HepG2 (cell line): ENCODE data around the gene FRMD1. TPM values are rescaled to one million over a fixed set of nuclear protein-coding genes. Genes with fewer than 3 reads are reported as not detected.

Experiments used
- ATAC-seq: fragments of 200-7000 bp; cut with Tn5 transposase; 3 replicates; pipeline ENCODE4 v1.9.1; 2020; ENCODE audit warnings: mild to moderate bottlenecking, moderate library complexity
- BruUV-seq: library from RNA; stranded (reverse); fragments of 400-500 nt; replicated peaks from 2 replicates; lab custom pipeline; 2021; lab: Mats Ljungman, UMichigan
- CTCF ChIA-PET: fragments of 300-600 bp; formaldehyde crosslinking; extraction: SDS; loops from one replicate; lab custom pipeline; 2021; ENCODE audit warnings: low total read pairs, inconsistent platforms, low intra/inter-chr PET ratio; lab: Yijun Ruan, JAX
- POLR2A ChIA-PET: fragments of 350-600 bp; sonication (Branson Sonifier 250); formaldehyde crosslinking; loops from one replicate; lab custom pipeline; 2020; ENCODE audit warnings: antibody characterized with exemption, inconsistent platforms; lab: Yijun Ruan, JAX
- DNase-seq: peaks from one replicate; pipeline ENCODE4 v3.0.0-alpha.2; 2015; ENCODE audit warnings: low spot score
- FAIRE-seq: peaks from 3 replicates; lab custom pipeline; 2011; peaks lifted over from hg19 to GRCh38; lab: Jason Lieb, UNC
- H2AFZ ChIP-seq: one replicate; pipeline ENCODE4 v1.6.1; 2011; ENCODE audit warnings: low read length, inconsistent platforms
- H3K27ac ChIP-seq: fragments of 300-600 bp; 3 replicates; pipeline ENCODE4 v1.8.0; 2011; ENCODE audit warnings: mixed run types, mild to moderate bottlenecking, mixed read lengths, low read length, inconsistent platforms; ENCODE audit not compliant: insufficient read depth; ENCODE audit errors: extremely low read length
- H3K27me3 ChIP-seq, 2 experiments: fragments of 200-600 bp in 1 of 2; 2 replicates in 1 of 2; 3 replicates in 1 of 2; pipeline versions ENCODE4 v1.6.0 to v1.8.0; 2011; ENCODE audit warnings: low read length in 2 of 2, mild to moderate bottlenecking in 2 of 2, moderate library complexity in 2 of 2, inconsistent platforms in 1 of 2; ENCODE audit not compliant: insufficient read depth in 2 of 2, control insufficient read depth in 1 of 2
- H3K36me3 ChIP-seq, 2 experiments: fragments of 200-600 bp in 1 of 2; replicated peaks in 1 of 2; 2 replicates in 1 of 2; 3 replicates in 1 of 2; pipeline versions ENCODE4 v1.5.1 to v1.8.0; 2011; ENCODE audit warnings: low read length in 2 of 2, inconsistent platforms in 1 of 2; ENCODE audit not compliant: insufficient read depth in 2 of 2, control insufficient read depth in 1 of 2
- H3K4me1 ChIP-seq: 2 replicates; pipeline ENCODE4 v1.5.1; 2012; ENCODE audit warnings: low read length, inconsistent platforms; ENCODE audit not compliant: insufficient read depth
- H3K4me2 ChIP-seq: 2 replicates; pipeline ENCODE4 v1.6.0; 2011; ENCODE audit warnings: low read depth, low read length, inconsistent platforms
- H3K4me3 ChIP-seq, 3 experiments: fragments of 200-600 bp in 1 of 3; sonication (generic), shearing (Covaris generic) in 1 of 3; replicated peaks in 1 of 3; 2 replicates each; pipeline ENCODE4 v1.5.1; 2011 to 2016; ENCODE audit warnings: low read length in 3 of 3, inconsistent platforms in 2 of 3, low read depth in 2 of 3, mild to moderate bottlenecking in 2 of 3, control low read depth in 1 of 3, mixed read lengths in 1 of 3; ENCODE audit not compliant: insufficient read depth in 1 of 3
- H3K79me2 ChIP-seq: one replicate; pipeline ENCODE4 v1.6.1; 2011; ENCODE audit warnings: low read length, inconsistent platforms; ENCODE audit not compliant: insufficient read depth
- H3K9ac ChIP-seq: 2 replicates; pipeline ENCODE4 v1.6.0; 2011; ENCODE audit warnings: mild to moderate bottlenecking, low read depth, low read length, inconsistent platforms; ENCODE audit not compliant: insufficient read depth
- H3K9me3 ChIP-seq: 2 replicates; pipeline ENCODE4 v1.5.1; 2012; ENCODE audit warnings: mild to moderate bottlenecking, low read length
- H4K20me1 ChIP-seq: 2 replicates; pipeline ENCODE4 v1.6.0; 2011; ENCODE audit warnings: inconsistent platforms, mild to moderate bottlenecking, low read length, moderate library complexity; ENCODE audit not compliant: insufficient read depth
- FOXK2 ChIP-seq: fragments of 450-650 bp; IDR thresholded peaks from 2 replicates; pipeline ENCODE4 v1.6.1; 2016
- RBAK ChIP-seq: sonication (generic); formaldehyde crosslinking; IDR thresholded peaks from 2 replicates; pipeline ENCODE4 v1.5.1; 2020; ENCODE audit warnings: mild to moderate bottlenecking, missing genetic modification reagents
- ZFX ChIP-seq: sonication (generic); formaldehyde crosslinking; IDR thresholded peaks from 2 replicates; pipeline ENCODE4 v1.4.0; 2020; ENCODE audit warnings: mild to moderate bottlenecking, low read depth, missing genetic modification reagents, moderate library complexity
- ZHX1 ChIP-seq: sonication (generic); formaldehyde crosslinking; IDR thresholded peaks from 2 replicates; pipeline ENCODE4 v1.8.1; 2022; ENCODE audit warnings: low read depth, mild to moderate bottlenecking, missing genetic modification reagents
- ZNF142 ChIP-seq: sonication (generic); formaldehyde crosslinking; IDR thresholded peaks from 2 replicates; pipeline ENCODE4 v1.4.0; 2020; ENCODE audit warnings: missing genetic modification reagents
- ZNF263 ChIP-seq: sonication (generic); formaldehyde crosslinking; IDR thresholded peaks from 2 replicates; pipeline ENCODE4 v1.4.0; 2020; ENCODE audit warnings: missing genetic modification reagents
- ZNF33A ChIP-seq: sonication (generic); formaldehyde crosslinking; IDR thresholded peaks from 2 replicates; pipeline ENCODE4 v1.5.1; 2020; ENCODE audit warnings: missing genetic modification reagents, mild to moderate bottlenecking, moderate library complexity, borderline replicate concordance
- ZNF598 ChIP-seq: sonication (generic); formaldehyde crosslinking; IDR thresholded peaks from 2 replicates; pipeline ENCODE4 v1.5.1; 2020; ENCODE audit warnings: mild to moderate bottlenecking, missing genetic modification reagents, borderline replicate concordance
- ZNF746 ChIP-seq: sonication (generic); formaldehyde crosslinking; IDR thresholded peaks from 2 replicates; pipeline ENCODE4 v1.8.0; 2022; ENCODE audit warnings: mild to moderate bottlenecking, missing genetic modification reagents
- WGBS: methylation state at CpG from one replicate; pipeline ENCODE4 v1.1.6; 2017; ENCODE audit warnings: low lambda C conversion rate; 5-methylcytosine and 5-hydroxymethylcytosine counted together
- in situ Hi-C: cut with HindIII; loops from 2 replicates; pipeline ENCODE4 v1.10.0; 2017; ENCODE audit warnings: low pct_unique_long_range_greater_than_20kb; ENCODE audit not compliant: extremely low pct_ligation_motif_present
- intact Hi-C: fragments of 100-400 bp; cut with micrococcal nuclease; formaldehyde crosslinking; loops from one replicate; pipeline ENCODE4 v1.10.0; 2022; ENCODE audit not compliant: unreplicated experiment
- polyA plus RNA-seq, 8 experiments: library from polyadenylated mRNA; depleted of rRNA in 3 of 8; stranded (reverse) in 7 of 8; unstranded in 1 of 8; fragments of >200 nt; fragmentation: Illumina TruSeq in 4 of 8; extraction: Trizol in 4 of 8; gene quantifications; 2 replicates each; pipeline versions ENCODE4 v1.2.1 to v1.2.3, GENCODE V29; 2011 to 2016; ENCODE audit warnings: low read depth in 4 of 8, missing spikeins in 1 of 8, mixed read lengths in 1 of 8; ENCODE audit not compliant: insufficient read depth in 1 of 8
- total RNA-seq, 5 experiments: library from RNA; depleted of rRNA; stranded (reverse); fragments of >200 nt; fragmentation: Illumina TruSeq; extraction: Trizol; gene quantifications; 2 replicates each; pipeline ENCODE4 v1.2.3, GENCODE V29; 2016; ENCODE audit warnings: low read depth in 1 of 5

The FRMD1 gene
- total and polyA plus RNA-seq, 2 of the 13 experiments (the other 11 are each of a cell fraction or from before 2014, with no cell fraction given) = 0.01 TPM; not detected in 1

GRCh38 chr6:168039849-168040248 is 39.2 kb downstream of the FRMD1 start:
- H3K9me3 ChIP-seq = no peaks in the 10 kb centered on the region
- H3K27ac ChIP-seq = no peak overlapping the region
- peaks cover 12 to 79% of the 10 kb centered on the region in 2 experiments for H3K27me3 ChIP-seq
- no peaks in the 10 kb centered on the region for H3K79me2 ChIP-seq
- no peak overlapping the region for H3K4me2 ChIP-seq
- no peak for TF ChIP-seq FOXK2
- no peak for TF ChIP-seq ZNF33A
- TF ChIP-seq ZNF142 (CRISPR knock-in tag) = no peak
- TF ChIP-seq ZNF263 (CRISPR knock-in tag) = no peak
- no peak for TF ChIP-seq ZNF598 (CRISPR knock-in tag)
- no peak for TF ChIP-seq ZHX1
- TF ChIP-seq RBAK = no peak
- no peak for TF ChIP-seq ZNF746
- no peak for TF ChIP-seq ZFX (CRISPR knock-in tag)
- ChIA-PET POLR2A (no interaction called here), CTCF (no interaction called here)
- BruUV-seq = no TSS peak
- DNase-seq (no peak), ATAC-seq (no peak), FAIRE-seq (no peak)
- H3K4me1 ChIP-seq = peaks cover 24% of the 10 kb centered on the region
- H3K4me3 ChIP-seq = no peak overlapping the region
- H3K36me3 ChIP-seq = no peaks in the 10 kb centered on the region
- 56% methylated on average over 13 of the region's 13 CpGs for WGBS
- no peak overlapping the region for H3K9ac ChIP-seq
- intact Hi-C loops (no loop called here), in situ Hi-C loops (no loop called here)
- H4K20me1 ChIP-seq = no peaks in the 10 kb centered on the region; the same call in 1 of the 2 replicates
- H2AFZ ChIP-seq = no peak overlapping the region
